ENCODE data around the gene CNBP. TPM values are rescaled to one million over a fixed set of nuclear protein-coding genes. Genes with fewer than 3 reads are reported as not detected.
A peak's percentile ranks its signal among the peaks of the same experiment; 100 is the strongest.

Gene CNBP
- total and polyA plus RNA-seq, 2 donors (not counting 3 experiments of a cell fraction or from before 2014, with no cell fraction given): 196 to 205 TPM

GRCh38 chr3:129184396-129184657 lies 631 bp upstream of the CNBP start:
- H3K79me2 ChIP-seq (ENCODE audit: control insufficient read depth, insufficient read depth, low read length): peaks cover 49% of the 10 kb centered on the region
- peak overlapping the region; percentile 82 to 90 (median 87) for H3K4me3 ChIP-seq (replicated peaks in 1 of 3; ENCODE audit: insufficient read depth in 1 of 3, low read depth in 1 of 3, low read length in 3 of 3)
- FAIRE-seq: no peak
- no peak for DNase-seq (ENCODE audit: low read depth, low spot score)
- peak overlapping the region; percentile 90 for H3K4me2 ChIP-seq (ENCODE audit: insufficient read depth, low read length)
- no peaks in the 10 kb centered on the region for H3K36me3 ChIP-seq (ENCODE audit: control insufficient read depth in 2 of 2, extremely low read depth in 1 of 2, insufficient read depth in 2 of 2, low read length in 2 of 2)
- ChIA-PET CTCF (interaction anchor here (0.5 to 3.8 kb wide), 3 partner anchors 23 to 61 kb away, joined by 3 to 32 read pairs (median 5); partner anchors contain the start of gene ISY1), POLR2A (interaction anchor here (0.6 to 1.2 kb wide), 2 partner anchors 30 to 63 kb away, joined by 4 to 9 read pairs; partner anchors contain the start of gene RAB43)
- H3K4me1 ChIP-seq (ENCODE audit: control insufficient read depth, extremely low read depth, insufficient read depth, low read length): peaks cover 31% of the 10 kb centered on the region
- H2AFZ ChIP-seq (ENCODE audit: low read depth, low read length): peak overlapping the region; percentile 54
- TSS peak; percentile 88 for BruUV-seq (replicated peaks)
- intact Hi-C loops (cut with micrococcal nuclease) (loop anchor here (5.0 kb wide), 1 partner anchor 133 kb away; a partner anchor contains a TSS), dilution Hi-C loops (cut with MboI; ENCODE audit: extremely low pct_ligation_motif_present, low sequenced_read_pairs) (no loop called here)
- no peaks in the 10 kb centered on the region for H3K9me3 ChIP-seq (replicated peaks; ENCODE audit: control insufficient read depth, insufficient read depth, low read length)
- H3K27me3 ChIP-seq (ENCODE audit: control insufficient read depth in 2 of 2, insufficient read depth in 2 of 2, low read length in 2 of 2): no peaks in the 10 kb centered on the region
- no peaks in the 10 kb centered on the region for H3K9me1 ChIP-seq (replicated peaks; ENCODE audit: control insufficient read depth, extremely low read depth, insufficient read depth, low read length)
- peak overlapping the region; percentile 87 for H3K27ac ChIP-seq (ENCODE audit: insufficient read depth, low read depth, low read length)
- peaks cover 7% of the 10 kb centered on the region for H4K20me1 ChIP-seq (replicated peaks; ENCODE audit: control insufficient read depth, extremely low read depth, insufficient read depth, low read length)
- peak overlapping the region; percentile 99 for H3K9ac ChIP-seq (replicated peaks; ENCODE audit: extremely low read depth, insufficient read depth, low read length)
- TF ChIP-seq MYC (IDR thresholded peaks at IDR 0.05; ENCODE audit: low read depth, low read length): no peak
- TF ChIP-seq CTCF (IDR thresholded peaks at IDR 0.05; ENCODE audit: extremely low read depth in 1 of 2, insufficient read depth in 1 of 2, low read depth in 1 of 2, low read length in 2 of 2): no peak
- no peak for TF ChIP-seq POLR2A (IDR thresholded peaks at IDR 0.05; ENCODE audit: low read depth, low read length)
- TF ChIP-seq MAX (IDR thresholded peaks at IDR 0.05; ENCODE audit: insufficient read depth, insufficient read length): no peak
- no peak for TF ChIP-seq FOS (IDR thresholded peaks at IDR 0.05; ENCODE audit: borderline replicate concordance, insufficient read depth, low read length)
- no peak for TF ChIP-seq GATA2 (IDR thresholded peaks at IDR 0.05; ENCODE audit: insufficient read depth, insufficient read length, low read depth, low read length)
- no peak for TF ChIP-seq EZH2 (IDR thresholded peaks at IDR 0.05; ENCODE audit: borderline replicate concordance, low read depth, low read length, severe bottlenecking)
- no peak for TF ChIP-seq POLR2AphosphoS5 (IDR thresholded peaks at IDR 0.05; ENCODE audit: insufficient read depth, low read depth, low read length)
- no peak for TF ChIP-seq JUN (IDR thresholded peaks at IDR 0.05; ENCODE audit: borderline replicate concordance, insufficient read depth, insufficient read length, low read depth)

Measured in endothelial cell of umbilical vein (primary cell).